Measurements from ENCODE around the gene JAKMIP2. TPM values are rescaled to one million over a fixed set of nuclear protein-coding genes. Genes with fewer than 3 reads are reported as not detected.

JAKMIP2 gene
- total RNA-seq, 1 donor from 2014 or later, result 2.0 TPM

DNA sequence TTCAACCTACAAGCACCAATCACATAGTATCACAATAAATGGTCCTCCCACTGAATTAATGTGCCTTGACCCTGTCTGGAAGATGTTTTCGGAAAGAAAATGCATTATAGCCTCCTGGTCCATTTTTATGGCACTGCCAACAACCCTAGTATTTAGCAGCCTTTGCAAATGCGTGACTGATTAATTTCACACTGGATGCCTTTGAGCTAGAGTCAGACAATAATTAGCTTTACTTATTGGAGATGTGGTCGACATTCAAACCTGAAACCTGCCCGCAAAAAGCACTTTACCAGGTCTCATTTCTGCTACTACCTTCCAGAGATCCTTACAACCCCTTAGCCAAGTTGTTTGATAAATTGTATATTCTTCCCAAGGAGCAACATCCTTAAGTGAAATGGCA lies 153.3 kb downstream of the JAKMIP2 start:
- Mint-ChIP-seq H3K27me3 (no peaks in the 10 kb centered on the region), H3K27ac (no peak overlapping the region), H3K4me3 (no peak overlapping the region), H3K36me3 (ENCODE audit: low read depth) (no peaks in the 10 kb centered on the region), H3K4me1 (no peaks in the 10 kb centered on the region), H3K9me3 (no peaks in the 10 kb centered on the region)
- DNase-seq (no peak), ATAC-seq (ENCODE audit: low read depth) (no peak)
- intact Hi-C loops (cut with micrococcal nuclease), result no loop called here
- TF ChIP-seq, protein P1, sequence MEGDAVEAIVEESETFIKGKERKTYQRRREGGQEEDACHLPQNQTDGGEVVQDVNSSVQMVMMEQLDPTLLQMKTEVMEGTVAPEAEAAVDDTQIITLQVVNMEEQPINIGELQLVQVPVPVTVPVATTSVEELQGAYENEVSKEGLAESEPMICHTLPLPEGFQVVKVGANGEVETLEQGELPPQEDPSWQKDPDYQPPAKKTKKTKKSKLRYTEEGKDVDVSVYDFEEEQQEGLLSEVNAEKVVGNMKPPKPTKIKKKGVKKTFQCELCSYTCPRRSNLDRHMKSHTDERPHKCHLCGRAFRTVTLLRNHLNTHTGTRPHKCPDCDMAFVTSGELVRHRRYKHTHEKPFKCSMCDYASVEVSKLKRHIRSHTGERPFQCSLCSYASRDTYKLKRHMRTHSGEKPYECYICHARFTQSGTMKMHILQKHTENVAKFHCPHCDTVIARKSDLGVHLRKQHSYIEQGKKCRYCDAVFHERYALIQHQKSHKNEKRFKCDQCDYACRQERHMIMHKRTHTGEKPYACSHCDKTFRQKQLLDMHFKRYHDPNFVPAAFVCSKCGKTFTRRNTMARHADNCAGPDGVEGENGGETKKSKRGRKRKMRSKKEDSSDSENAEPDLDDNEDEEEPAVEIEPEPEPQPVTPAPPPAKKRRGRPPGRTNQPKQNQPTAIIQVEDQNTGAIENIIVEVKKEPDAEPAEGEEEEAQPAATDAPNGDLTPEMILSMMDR (IDR thresholded peaks at IDR 0.05), result no peak
- CTCF ChIA-PET, result interaction anchor here (3.0 to 10.3 kb wide), 2 partner anchors 190 to 195 kb away, joined by 14 to 135 read pairs; no protein-coding TSS in a partner anchor
- POLR2A ChIA-PET, result no interaction called here

DNA sequence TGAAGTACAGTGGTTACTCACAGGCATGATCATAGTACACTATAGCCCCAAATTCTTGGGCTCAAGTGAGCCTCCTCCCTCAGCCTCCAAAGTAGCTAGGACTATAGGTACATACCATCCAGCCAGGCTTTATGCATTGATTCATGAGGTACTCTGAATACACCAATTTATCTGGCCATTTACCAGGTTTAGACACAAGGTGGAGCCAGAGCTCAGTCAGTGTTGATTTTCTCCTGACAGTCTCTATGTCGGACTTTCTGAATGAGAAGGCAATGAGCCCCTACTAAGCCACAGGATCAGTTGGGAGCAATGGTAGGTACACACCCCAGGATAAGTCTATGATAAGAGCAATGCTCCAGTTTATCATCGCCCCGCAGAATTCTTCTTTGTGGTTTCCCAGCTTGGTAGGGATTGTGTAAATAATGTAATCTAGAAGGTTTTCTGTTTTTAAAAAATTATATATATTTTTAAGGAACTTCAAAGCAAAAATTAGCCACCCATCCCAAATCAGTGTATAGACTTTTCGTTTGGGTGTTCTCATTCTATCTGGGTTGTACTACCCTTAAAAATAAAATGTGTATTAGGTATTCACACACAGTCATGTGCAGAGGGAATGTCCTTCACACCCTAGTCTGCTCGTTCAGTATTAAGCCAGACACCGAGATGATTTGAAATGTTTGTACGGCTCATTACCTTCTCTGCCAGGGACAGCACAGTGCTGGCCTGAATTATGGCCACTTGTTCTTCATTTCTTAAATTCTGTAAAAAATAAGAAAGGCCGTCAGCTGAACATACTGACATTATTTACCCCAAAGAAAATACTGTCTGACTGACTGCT lies 154.3 kb downstream of the JAKMIP2 start:
- H3K27me3 Mint-ChIP-seq, result no peaks in the 10 kb centered on the region
- no peaks in the 10 kb centered on the region for H3K4me1 Mint-ChIP-seq
- POLR2A ChIA-PET, result no interaction called here
- TF ChIP-seq, protein P1 (IDR thresholded peaks at IDR 0.05), result no peak
- CTCF ChIA-PET, result interaction anchor here (0.6 to 10.3 kb wide), 8 partner anchors 9 to 1096 kb away, joined by 3 to 135 read pairs (median 3); no protein-coding TSS in a partner anchor
- H3K4me3 Mint-ChIP-seq, result no peak overlapping the region
- H3K36me3 Mint-ChIP-seq (ENCODE audit: low read depth), result no peaks in the 10 kb centered on the region
- ATAC-seq (ENCODE audit: low read depth), result peak; percentile 72
- intact Hi-C loops (cut with micrococcal nuclease), result loop anchor here (1.0 kb wide), 2 partner anchors 154 to 194 kb away; partner anchors contain the start of gene JAKMIP2
- H3K27ac Mint-ChIP-seq, result no peak overlapping the region
- DNase-seq, result no peak
- no peaks in the 10 kb centered on the region for H3K9me3 Mint-ChIP-seq

DNA sequence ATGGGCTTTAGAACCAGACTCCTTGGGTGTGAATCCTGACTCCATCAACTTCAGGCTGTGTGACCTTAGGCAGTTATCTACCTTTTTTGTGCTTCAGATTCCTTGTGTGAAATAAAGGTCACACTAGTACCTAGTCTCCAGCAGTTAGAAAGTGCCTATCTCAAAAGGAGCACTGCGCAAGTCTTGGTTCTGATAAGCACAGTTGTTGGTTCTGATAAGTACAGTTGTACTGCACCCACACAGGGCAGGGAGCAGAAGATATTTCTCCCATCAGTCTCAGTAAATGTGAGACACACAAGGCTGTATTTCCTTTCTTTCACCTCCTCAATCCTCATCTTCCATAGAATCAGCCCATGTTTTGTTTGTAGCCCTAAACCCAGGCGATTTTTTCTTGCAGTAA lies 156.1 kb downstream of the JAKMIP2 start:
- ATAC-seq (ENCODE audit: low read depth), result no peak
- Mint-ChIP-seq H3K4me1 (no peaks in the 10 kb centered on the region), H3K4me3 (no peak overlapping the region), H3K36me3 (ENCODE audit: low read depth) (no peaks in the 10 kb centered on the region), H3K27me3 (no peaks in the 10 kb centered on the region), H3K27ac (no peak overlapping the region), H3K9me3 (no peaks in the 10 kb centered on the region)
- ChIA-PET CTCF (interaction anchor here (10.3 kb wide), 1 partner anchor 197 kb away, joined by 135 read pairs; no protein-coding TSS in a partner anchor), POLR2A (no interaction called here)
- DNase-seq, result no peak
- TF ChIP-seq, protein P1 (IDR thresholded peaks at IDR 0.05), result no peak
- intact Hi-C loops (cut with micrococcal nuclease), result no loop called here

DNA sequence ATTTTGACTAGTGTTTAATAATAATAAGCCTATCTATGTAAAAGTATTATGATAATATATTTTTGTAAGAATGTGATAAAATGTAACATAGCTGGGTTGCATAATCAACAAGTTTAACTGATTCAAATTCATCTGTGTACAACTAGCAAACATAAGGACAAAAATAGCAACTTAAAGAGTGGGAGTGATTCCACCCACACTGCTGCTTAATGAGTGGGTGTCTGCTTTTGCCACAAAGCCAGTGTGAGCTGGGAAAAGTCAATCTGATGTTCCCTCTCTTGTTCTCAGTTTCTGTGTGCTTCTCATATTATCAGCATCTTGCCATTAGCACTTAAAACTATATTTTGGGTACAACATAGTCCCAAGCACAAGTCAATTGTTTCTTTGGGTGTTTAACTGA lies 161.5 kb downstream of the JAKMIP2 start:
- DNase-seq (no peak), ATAC-seq (ENCODE audit: low read depth) (no peak)
- Mint-ChIP-seq H3K27ac (no peak overlapping the region), H3K27me3 (no peaks in the 10 kb centered on the region), H3K4me3 (no peak overlapping the region), H3K4me1 (no peaks in the 10 kb centered on the region), H3K9me3 (no peaks in the 10 kb centered on the region), H3K36me3 (ENCODE audit: low read depth) (no peaks in the 10 kb centered on the region)
- ChIA-PET CTCF (interaction anchor here (1.3 kb wide), 1 partner anchor 202 kb away, joined by 5 read pairs; no protein-coding TSS in a partner anchor), POLR2A (no interaction called here)
- intact Hi-C loops (cut with micrococcal nuclease), result no loop called here
- TF ChIP-seq, protein P1 (IDR thresholded peaks at IDR 0.05), result no peak

DNA sequence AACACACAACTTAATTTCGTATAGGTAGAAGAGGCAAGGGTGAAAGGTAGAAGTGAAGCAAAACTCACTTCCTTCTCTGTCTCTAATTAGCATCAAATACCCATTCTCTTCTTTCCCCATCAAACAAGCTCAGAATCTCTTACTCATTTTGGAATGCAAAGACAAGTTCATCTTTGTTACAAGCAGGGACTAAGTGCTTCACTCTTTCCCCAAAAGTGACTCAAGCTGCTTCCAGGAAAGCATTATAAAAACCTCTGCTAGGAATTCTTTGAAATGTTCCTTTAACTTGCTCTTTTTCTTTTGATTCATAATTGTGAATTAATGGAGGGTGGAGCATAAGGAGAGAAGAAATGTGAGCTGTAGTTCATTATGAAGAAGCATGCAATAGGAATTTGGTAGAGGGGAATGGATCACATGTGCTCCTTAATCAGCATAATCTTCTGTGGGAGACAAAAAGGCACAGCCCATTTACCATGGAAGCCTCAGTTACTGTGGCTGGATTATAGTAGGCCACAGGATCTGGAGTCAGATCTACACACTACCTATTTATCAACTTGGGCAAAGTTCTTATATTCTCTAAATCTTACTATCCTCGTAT lies 163.1 kb downstream of the JAKMIP2 start:
- Mint-ChIP-seq H3K27ac (no peak overlapping the region), H3K4me1 (no peaks in the 10 kb centered on the region), H3K9me3 (no peaks in the 10 kb centered on the region), H3K36me3 (ENCODE audit: low read depth) (no peaks in the 10 kb centered on the region), H3K4me3 (no peak overlapping the region), H3K27me3 (no peaks in the 10 kb centered on the region)
- ChIA-PET CTCF (no interaction called here), POLR2A (no interaction called here)
- TF ChIP-seq, protein P1 (IDR thresholded peaks at IDR 0.05), result no peak
- intact Hi-C loops (cut with micrococcal nuclease), result no loop called here
- no peak for DNase-seq
- ATAC-seq (ENCODE audit: low read depth), result no peak

Data from activated B cell treated with CpG ODN at 0.5 μM for 24 hours (primary cell).